Cerebellar cortex (tissue), 1 donor: Measurements from ENCODE around the gene RNU11.
A peak's percentile ranks its signal among the peaks of the same experiment; 100 is the strongest.
"Not testable (repeated sequence)": the region's sequence is repeated elsewhere in the genome, so short reads cannot be mapped to it uniquely, and the experiment has no call there.

Experiments used
- DNase-seq: peaks from one replicate; pipeline ENCODE4 v3.0.0-alpha.2; 2015; ENCODE audit warnings: low spot score

RNU11 gene

DNA sequence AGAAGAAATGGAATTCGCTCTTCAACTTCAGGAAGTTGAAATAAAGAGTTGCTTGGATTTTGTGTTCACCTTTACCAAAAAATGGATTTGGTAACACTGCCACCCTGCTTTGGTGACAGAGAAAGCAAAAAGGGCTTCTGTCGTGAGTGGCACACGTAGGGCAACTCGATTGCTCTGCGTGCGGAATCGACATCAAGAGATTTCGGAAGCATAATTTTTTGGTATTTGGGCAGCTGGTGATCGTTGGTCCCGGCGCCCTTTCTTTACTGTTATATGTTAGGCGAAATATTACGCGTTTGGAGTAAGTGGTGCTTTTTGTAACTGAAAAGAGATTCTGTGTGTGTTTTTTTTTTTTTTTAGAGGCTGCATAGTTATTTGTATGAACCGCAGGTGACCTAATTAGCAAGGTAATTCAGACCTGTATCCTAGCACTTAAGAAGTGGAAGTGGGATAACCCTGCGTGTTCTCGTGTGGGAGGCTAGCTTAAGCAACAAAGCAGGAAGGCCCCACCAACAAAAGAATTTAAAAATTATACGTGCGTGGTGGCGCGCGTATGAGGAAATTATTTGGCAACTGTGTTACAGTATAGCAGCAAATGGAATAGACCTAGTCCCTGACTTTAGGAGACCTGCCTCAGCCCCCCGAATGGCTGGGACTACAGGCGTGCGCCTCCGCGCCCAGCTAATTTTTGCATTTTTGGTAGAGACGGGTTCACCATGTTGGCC lies at the start of gene RNU11:
RNU11 (plus strand) TSS at position 127 of the 725 bp plus-strand sequence.
- peak; percentile 99 for DNase-seq

DNA sequence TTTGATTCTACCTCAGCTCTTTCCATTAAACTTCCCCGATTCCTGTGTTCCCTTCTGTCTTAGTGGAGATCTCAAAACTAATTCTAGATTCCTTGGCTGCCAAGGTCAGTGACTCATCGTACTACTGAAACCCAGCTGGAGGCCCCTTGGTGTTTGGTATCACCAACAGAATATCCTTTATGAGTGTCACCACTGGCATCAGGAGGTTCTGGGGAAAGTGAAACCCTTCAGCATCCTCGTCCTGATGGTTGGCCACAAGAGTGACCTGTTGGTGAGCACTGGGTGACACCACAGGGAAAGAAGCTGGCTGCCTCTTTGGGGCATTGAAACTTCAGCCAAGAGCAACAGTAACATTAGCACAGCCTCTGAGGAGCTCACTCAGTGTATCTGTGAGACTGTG lies 46.7 kb upstream of the RNU11 start:
- no peak for DNase-seq

DNA sequence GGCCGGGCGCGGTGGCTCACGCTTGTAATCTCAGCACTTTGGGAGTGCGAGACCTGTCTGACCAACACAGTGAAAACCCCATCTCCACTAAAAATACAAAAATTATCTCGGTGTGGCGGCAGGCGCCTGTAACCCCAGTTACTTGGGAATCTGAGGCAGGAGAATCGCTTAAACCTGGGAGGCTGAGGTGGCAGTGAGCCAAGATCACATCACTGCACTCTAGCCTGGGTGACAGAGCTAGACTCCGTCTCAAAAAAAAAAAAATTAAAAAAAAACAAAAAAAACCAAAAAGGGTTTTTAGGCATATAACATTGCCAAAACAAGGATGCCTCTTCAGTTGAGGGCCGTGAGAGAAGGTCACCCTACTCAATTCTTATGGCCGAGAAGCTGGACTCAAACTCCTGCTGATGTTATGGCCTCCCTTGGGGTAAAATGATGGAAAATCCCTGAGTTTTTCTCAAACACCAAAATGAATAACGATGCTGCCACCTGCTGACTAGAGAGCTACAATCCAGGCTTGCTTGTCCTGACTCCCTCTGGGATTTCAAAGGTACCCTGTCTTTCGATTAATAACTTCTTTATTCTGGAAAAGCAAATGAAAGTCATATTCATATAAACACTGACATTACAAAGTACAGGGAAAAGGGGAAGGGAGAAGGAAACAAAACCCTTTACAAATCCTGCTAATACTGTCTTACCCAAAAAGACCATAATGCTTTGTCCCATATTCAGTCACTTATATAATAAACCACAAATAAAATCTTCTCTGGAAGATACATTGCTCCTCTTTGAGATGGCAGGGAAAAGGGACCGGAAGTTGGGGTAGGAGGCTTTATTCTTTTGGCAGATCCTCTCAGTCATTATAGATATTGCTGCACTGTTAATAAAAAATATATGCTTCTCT lies 45.6 kb upstream of the RNU11 start:
- peak; percentile 81 for DNase-seq

- DNase-seq = no peak
Observed at GRCh38 chr1:28604411-28604810, 44.0 kb upstream of the RNU11 start.

- no peak for DNase-seq
Observed at GRCh38 chr1:28604962-28605361, 43.4 kb upstream of the RNU11 start.

DNA sequence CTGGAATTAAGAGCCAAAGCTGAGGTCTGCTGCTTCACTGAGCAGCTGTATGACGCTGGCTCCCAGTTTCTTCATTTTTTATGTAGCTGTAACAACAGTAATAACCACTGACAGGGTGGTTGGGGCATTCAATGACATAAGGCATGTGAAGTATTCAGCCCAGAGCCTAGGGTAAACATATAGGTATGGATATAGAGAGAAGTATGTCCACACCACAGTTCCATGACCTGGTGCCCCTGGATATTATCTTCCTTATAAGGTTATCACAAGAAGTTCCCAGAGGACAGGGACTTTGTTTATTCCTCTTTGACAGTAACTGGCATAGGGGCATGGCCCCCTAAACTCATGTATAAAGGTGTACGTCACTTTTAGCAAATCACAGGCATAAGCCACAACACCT lies 41.6 kb upstream of the RNU11 start:
- no peak for DNase-seq

DNA sequence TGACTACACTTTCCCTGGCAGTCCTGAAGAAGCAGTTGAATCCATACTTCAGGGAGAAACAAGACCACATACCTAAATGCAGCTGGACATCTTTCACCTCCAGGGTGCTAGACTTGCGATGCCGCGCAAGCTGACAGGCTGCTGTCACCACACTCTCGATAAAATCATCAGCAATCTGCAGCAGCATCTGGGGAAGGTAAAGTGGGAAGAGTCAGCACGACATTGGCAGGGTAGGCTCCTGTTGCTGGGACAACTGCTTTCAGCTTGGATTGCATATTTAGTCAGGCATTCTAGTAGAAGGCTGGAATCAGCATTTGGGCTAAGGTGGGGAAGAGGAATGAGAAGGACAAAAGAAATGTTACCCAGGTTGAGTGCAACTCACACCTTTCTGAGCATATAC lies 35.2 kb upstream of the RNU11 start:
- DNase-seq = no peak

- no peak for DNase-seq
Observed at GRCh38 chr1:28631713-28632112, 16.7 kb upstream of the RNU11 start.

GRCh38 chr1:28632560-28632959 lies 15.8 kb upstream of the RNU11 start:
- DNase-seq = no peak

GRCh38 chr1:28640766-28641165 lies 7.6 kb upstream of the RNU11 start:
- DNase-seq = peak; percentile 16

DNA sequence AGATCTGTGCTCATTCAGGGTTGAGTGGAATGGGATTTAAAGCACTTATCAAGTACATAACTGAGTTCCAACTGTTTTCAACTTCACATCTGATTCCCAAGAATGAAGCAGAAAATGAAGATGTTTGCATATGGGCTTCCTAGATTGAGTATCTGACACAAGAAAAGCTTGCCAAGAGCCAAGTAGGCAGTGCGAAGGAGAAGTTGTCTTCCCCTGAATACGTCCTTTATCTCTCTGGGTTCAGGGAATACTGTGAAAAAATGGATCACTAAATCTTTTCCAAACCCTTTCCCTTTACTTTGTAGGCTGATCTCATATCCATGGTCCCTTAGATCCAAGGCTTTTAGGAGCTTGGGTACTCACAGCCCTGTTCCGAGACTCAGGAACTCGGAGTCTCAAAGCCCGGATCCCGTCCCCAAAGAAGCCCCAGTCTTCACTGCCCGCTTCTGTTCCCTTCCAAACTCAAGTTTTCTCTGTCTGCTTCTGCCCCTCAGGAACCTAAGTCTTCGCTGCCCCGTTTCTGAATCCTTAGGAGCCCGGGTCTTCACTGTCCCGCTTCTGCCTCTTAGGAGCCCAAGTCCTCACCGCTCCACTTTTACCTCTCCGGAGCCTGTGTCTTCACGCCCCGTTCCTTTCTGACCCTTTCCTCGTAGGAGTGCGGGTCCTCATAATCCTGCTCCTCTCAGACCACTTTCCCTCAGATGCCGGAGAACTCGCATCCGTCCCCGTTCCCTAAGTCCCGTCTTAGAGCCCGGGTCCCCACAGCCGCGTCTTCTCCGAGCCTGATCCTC lies 6.1 kb upstream of the RNU11 start:
- DNase-seq = no peak

DNA sequence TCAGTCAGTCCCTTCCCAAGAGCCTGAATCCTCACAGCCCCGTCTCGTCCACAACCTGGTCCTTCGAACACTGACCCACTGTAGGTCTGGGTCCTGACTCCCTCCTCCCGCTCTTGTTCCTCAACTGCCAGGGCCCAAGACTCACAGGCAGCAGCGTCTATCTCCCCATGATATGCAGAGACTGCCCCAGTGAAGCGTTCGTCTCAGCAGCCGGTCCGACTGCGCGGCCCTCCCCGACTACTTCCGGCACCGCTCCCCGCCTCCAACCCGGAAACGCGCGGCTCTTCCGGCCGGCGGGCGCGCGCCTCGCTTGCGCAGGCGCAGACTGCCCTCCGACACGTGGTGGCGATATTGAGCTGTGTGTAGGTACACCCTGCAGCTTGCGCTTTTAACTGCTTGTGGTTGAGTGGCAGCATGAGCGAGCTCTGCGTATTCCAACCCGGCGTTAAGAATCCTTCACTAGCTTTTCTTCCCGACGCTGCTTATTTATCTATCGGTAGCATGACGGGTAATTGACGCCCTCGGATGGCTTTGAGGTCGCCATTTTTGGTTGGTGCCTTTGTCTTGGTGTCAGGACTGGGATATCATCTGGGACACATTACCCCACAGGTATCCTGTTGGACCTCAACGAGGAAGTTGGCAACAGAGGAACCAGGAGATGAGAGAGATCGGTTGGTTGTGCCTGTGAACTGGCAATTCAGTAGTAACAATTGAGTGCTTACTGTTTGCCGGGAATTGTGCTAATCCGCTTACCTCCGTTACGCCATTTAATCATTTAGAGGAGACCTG lies 5.4 kb upstream of the RNU11 start, which contains the start of gene TAF12:
TAF12 (minus strand) TSS at position 221 of the 789 bp plus-strand sequence. CDS start 20,986 bp downstream, outside the sequence.
- DNase-seq = peak; percentile 94

- peak; percentile 22 for DNase-seq
Observed at GRCh38 chr1:28644494-28644893, 3.9 kb upstream of the RNU11 start.

DNA sequence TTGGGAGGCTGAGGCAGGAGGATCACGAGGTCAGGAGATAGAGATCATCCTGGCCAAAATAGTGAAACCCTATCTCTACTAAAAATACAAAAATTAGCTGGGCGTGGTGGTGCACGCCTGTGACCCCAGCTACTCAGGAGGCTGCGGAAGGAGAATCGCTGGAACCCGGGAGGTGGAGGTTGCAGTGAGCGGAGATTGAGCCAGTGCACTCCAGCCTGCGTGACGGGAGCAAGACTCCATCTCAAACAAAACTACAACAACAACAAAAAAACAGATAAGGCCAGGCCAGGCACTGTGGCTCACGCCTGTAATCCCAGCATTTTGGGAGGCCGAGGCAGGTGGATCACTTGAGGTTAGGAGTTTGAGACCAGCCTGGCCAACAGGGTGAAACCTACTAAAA lies 3.0 kb upstream of the RNU11 start:
- DNase-seq = not testable (repeated sequence)

DNA sequence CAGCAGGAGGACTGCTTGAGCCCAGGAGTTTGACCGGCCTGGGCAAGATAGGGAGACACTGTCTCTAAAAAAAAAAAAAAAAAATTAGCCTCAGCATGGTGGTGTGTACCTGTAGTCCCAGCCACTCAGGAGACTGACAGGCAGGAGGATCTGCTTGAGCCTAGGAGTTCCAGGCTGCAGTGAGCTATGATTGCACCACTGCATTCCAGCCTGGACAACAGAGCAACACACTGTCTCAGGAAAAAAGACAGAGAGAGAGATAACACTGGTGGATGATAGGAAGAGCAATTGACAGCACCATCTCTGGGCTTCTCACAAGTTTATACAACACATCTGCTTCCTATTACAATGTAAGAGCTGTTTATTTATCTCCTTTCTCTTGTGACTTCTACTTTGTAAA lies 2.4 kb upstream of the RNU11 start:
- DNase-seq = no peak

- DNase-seq = no peak
Observed at GRCh38 chr1:28648008-28648473, 359 bp upstream of the RNU11 start.

- not testable (repeated sequence) for DNase-seq
Observed at GRCh38 chr1:28653063-28653462, 4.7 kb downstream of the RNU11 start.

GRCh38 chr1:28653870-28654269 lies 5.5 kb downstream of the RNU11 start:
- peak; percentile 55 for DNase-seq

DNA sequence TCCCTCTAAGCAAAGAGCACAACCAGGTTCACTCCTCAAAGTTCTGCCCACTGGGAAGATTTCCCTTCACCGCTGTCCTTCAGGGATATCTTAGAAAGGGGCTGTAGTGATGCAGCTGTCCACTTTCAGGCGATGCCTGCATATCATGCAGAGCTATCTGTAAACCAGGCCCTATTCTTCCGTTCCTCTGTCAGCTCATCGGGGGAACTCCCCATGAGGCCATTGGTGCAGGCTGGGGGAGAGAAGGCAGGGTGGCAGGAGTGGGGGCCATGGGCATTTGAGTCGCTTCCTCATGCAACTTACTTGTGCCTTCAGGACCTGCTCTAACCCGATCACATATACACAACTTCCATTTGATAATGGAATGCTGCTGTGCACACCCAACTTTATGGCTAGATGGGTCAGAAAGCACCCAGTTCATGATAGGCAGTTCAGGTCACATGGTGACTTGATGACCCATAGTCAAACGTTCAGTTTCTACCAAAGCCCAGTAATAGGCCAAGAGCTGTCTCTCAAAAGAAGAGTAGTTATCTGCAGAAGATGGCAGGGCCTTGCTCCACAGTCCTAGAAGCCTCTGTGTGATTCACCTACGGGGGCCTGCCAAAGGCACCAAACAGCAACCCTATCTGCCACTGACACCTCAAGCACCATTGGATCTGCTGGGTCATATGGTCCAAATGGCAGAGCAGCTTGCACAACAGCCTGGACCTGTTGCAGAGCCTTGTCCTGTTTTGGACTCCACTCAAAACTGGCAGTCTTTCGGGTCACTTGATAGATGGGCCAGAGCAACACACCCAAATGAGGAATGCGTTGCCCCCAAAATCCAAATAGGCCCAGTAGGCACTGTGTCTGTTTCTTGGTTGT lies 7.3 kb downstream of the RNU11 start:
- DNase-seq = not testable (repeated sequence)

GRCh38 chr1:28656335-28656734 lies 7.9 kb downstream of the RNU11 start:
- no peak for DNase-seq
